Subcutaneous abdominal adipose tissue (tissue), 5 donors: ENCODE results near the gene KCNA4.

Experiments used
- H3K27ac ChIP-seq: one replicate; pipeline ENCODE4 v1.7.0; 2013; ENCODE audit warnings: low read depth, mild to moderate bottlenecking, inconsistent platforms, low read length, moderate library complexity
- H3K27me3 ChIP-seq, 5 donors: one replicate each; pipeline ENCODE4 v1.7.0; 2013; ENCODE audit warnings: low read length in 5 of 5, inconsistent platforms in 1 of 5; ENCODE audit not compliant: control insufficient read depth in 5 of 5, insufficient read depth in 4 of 5
- H3K36me3 ChIP-seq, 5 donors: one replicate each; pipeline ENCODE4 v1.7.0; 2013; ENCODE audit warnings: low read length in 5 of 5; ENCODE audit not compliant: control insufficient read depth in 5 of 5, insufficient read depth in 5 of 5
- H3K4me1 ChIP-seq, 5 donors: one replicate each; pipeline ENCODE4 v1.7.0; 2013; ENCODE audit warnings: low read length in 5 of 5, mild to moderate bottlenecking in 3 of 5, moderate library complexity in 1 of 5; ENCODE audit not compliant: control insufficient read depth in 5 of 5, insufficient read depth in 5 of 5
- H3K4me3 ChIP-seq, 5 donors: one replicate each; pipeline ENCODE4 v1.7.0; 2013; ENCODE audit warnings: low read length in 5 of 5, low read depth in 1 of 5
- H3K9ac ChIP-seq, 5 donors: one replicate each; pipeline ENCODE4 v1.7.0; 2013; ENCODE audit warnings: low read length in 5 of 5, mild to moderate bottlenecking in 4 of 5, moderate library complexity in 3 of 5
- H3K9me3 ChIP-seq, 5 donors: one replicate each; pipeline ENCODE4 v1.7.0; 2013; ENCODE audit warnings: low read length in 5 of 5; ENCODE audit not compliant: control insufficient read depth in 5 of 5
- donor health status: healthy.
- donor health status: healthy.
- donor health status: healthy.
- donor health status: healthy.
- donor health status: healthy.

Gene KCNA4

DNA sequence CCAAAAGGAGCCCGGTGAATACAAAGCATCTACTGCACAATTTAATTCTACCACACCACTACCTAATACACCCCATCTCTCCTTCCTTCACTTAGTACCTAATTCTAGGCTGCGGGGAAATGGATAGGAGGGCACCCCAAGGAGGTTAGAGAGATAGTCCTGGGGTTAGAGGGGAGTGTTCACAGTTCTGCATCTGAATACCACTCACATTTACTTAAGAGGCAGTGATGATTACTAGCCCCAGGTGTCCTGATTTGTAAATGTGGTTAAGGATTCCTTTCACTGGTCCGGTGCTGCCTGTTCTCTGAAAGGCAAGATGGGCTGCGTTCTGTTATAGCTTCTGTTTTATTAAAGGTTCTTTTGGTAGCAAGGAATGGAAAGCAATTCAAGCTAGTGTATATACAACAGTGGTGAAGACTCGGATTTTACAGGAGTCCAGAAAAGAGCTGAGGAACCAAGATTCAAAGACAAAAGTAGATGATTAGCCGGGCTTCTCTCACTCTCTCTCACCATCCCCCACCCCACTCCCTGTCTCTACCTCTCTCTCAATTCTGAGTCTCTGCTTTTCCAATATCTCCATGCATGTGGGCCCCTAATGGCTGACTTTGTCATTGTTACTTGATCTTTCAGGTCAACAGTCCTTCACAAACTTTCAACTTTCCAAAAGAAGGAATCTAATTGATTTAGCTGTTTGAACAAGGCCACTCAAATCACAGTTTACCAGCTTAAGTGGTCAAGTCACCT, 8.7 kb upstream of the KCNA4 start:
- peaks cover 0 to 3% (median 0%) of the 10 kb centered on the region in 5 donors for H3K9me3 ChIP-seq
- H3K4me3 ChIP-seq, result no peak overlapping the region
- H3K9ac ChIP-seq, result no peak overlapping the region
- H3K27me3 ChIP-seq, result no peaks in the 10 kb centered on the region
- H3K27ac ChIP-seq, result no peak overlapping the region
- H3K4me1 ChIP-seq, result no peaks in the 10 kb centered on the region
- no peaks in the 10 kb centered on the region for H3K36me3 ChIP-seq

DNA sequence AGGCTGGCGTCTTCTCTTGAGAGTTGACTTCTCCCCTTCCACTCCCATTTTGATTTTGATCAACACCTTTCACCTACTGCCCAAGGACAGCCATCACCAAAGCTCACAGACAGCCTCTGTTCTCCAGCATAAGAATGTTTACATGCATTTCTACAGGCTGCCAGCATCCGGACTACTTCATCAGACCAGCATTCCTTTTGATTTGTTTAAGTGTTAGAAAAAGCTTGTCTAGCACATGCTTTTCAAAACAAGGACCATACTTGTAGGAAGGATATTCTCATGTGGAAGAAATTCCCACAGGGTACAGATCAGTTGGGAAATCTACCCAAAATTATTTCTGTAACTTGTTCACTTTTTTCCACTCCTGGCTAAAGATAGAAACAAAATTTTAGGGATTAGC, 6.2 kb upstream of the KCNA4 start:
- no peak overlapping the region for H3K27ac ChIP-seq
- no peak overlapping the region for H3K9ac ChIP-seq

DNA sequence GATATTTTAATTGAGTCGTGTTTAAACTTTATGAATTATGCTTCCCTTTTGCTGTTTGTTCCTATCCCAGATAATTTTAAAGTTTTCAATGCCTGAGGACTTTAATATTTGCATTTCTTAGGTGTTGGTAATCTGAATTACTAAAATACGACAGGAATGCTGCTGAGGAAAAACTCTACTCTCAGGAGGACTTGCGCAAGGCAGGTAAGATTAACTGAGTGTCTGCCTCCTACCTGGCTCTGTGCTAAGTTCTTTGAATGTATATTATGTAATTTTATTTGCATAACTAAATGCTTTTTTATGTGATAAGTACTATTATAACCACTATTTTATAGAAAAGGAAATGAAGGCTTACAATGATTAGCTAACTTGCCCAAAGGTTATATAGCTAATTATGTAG, 2.7 kb upstream of the KCNA4 start:
- Histone ChIP-seq H3K9me3 (peaks cover 0 to 3% (median 0%) of the 10 kb centered on the region in 5 donors), H3K4me3 (no peak overlapping the region), H3K36me3 (no peaks in the 10 kb centered on the region), H3K27me3 (peaks cover 2 to 16% (median 7%) of the 10 kb centered on the region in 5 donors), H3K4me1 (peaks cover 0 to 26% (median 22%) of the 10 kb centered on the region in 5 donors), H3K27ac (no peak overlapping the region), H3K9ac (no peak overlapping the region)

More for the DNA sequence above, 6.2 kb upstream of the KCNA4 start:
- Histone ChIP-seq H3K9me3 (peaks cover 0 to 3% (median 0%) of the 10 kb centered on the region in 5 donors), H3K4me3 (no peak overlapping the region), H3K27me3 (peaks cover 0 to 3% (median 0%) of the 10 kb centered on the region in 5 donors), H3K36me3 (no peaks in the 10 kb centered on the region), H3K4me1 (no peaks in the 10 kb centered on the region)

DNA sequence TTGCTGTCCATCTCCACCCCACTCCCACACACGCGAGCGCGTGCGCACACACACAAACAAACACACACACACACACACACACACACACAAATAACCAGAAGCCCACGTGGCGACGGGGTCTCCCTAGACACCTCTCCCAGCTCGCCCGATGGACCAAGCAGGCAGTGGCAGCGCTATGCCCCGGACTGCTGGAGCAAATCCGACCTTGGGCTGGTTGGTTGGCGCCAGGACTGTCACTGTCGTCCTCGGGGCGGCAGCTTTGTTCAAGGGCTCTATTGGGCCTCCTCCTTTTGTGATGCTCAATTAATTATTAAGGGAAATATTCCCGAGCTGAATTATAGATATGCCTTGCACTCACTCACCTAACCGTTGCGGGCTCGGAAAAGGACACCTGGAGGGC, 1.7 kb upstream of the KCNA4 start:
- peak overlapping the region in 1 of 5 donors; percentile 6 for H3K4me3 ChIP-seq
- H3K9ac ChIP-seq, result no peak overlapping the region
- peaks cover 2 to 16% (median 7%) of the 10 kb centered on the region in 5 donors for H3K27me3 ChIP-seq
- peaks cover 0 to 3% (median 0%) of the 10 kb centered on the region in 5 donors for H3K9me3 ChIP-seq
- peaks cover 0 to 26% (median 22%) of the 10 kb centered on the region in 5 donors for H3K4me1 ChIP-seq
- no peaks in the 10 kb centered on the region for H3K36me3 ChIP-seq
- no peak overlapping the region for H3K27ac ChIP-seq

DNA sequence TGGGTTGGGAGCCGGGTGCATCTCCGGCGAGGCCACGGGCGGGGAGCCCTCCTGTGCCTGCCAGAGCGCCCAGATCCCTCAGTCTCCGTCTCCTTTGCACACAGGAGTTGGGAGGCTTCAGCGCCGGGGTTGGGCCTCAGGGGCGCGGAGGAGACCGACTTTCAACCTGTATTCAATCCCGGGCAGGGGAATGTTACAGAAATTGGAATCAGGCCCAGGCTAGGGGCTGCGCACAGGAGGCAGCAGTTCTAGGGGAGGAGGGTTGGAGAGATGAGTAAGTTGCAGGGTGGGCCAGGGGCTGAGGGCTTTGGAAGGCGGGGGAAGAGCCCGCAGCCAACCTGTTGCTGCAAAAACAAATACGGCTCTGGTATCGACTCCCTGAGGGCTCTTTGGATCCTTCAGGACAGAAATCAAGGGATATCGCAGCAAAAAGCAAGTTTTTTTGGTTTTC, 640 bp upstream of the KCNA4 start:
- peaks cover 0 to 26% (median 22%) of the 10 kb centered on the region in 5 donors for H3K4me1 ChIP-seq
- H3K27ac ChIP-seq, result no peak overlapping the region
- peak overlapping the region; percentile 37 to 82 (median 58) for H3K4me3 ChIP-seq
- peaks cover 0 to 3% (median 0%) of the 10 kb centered on the region in 5 donors for H3K9me3 ChIP-seq
- H3K27me3 ChIP-seq, result peaks cover 2 to 16% (median 7%) of the 10 kb centered on the region in 5 donors
- H3K36me3 ChIP-seq, result peaks cover 0 to 3% (median 0%) of the 10 kb centered on the region in 5 donors
- H3K9ac ChIP-seq, result no peak overlapping the region

DNA sequence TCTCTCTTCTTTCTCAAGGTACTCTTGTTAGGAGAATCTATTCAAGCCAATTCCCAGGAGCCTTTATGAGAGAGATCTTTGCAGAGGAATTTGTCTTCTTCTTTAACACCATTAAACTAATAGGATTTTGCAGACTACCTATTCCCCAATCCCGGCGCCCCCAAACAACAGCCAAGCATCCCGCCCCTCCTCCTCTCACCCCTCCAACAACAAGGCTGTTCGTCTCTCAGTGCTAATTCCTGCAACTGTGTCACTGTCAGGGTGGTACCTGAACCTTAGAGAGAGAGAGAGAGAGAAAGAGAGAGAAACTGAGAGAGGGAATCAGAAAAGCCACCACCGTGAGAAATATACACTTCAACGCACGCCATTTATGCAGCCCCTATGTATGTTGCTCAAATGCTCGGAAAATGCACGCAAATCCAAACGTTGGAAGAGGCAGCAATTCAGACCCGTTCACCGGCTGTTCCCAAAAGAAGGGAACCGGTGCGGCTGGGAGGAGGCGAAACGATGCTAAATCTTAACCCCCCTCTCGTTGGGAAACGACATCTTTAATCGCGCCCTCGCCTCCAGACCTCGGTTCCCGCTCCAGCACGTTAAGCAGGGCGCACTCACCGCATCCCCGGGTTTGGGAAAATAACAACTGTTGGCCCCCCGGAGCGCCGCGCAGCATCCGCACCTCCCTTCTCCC, 961 bp downstream of the KCNA4 start:
- peaks cover 0 to 3% (median 0%) of the 10 kb centered on the region in 5 donors for H3K36me3 ChIP-seq
- no peaks in the 10 kb centered on the region for H3K9me3 ChIP-seq
- H3K27ac ChIP-seq, result no peak overlapping the region
- H3K9ac ChIP-seq, result no peak overlapping the region
- peak overlapping the region in 4 of 5 donors; percentile 39 to 82 (median 64) for H3K4me3 ChIP-seq
- peaks cover 0 to 26% (median 22%) of the 10 kb centered on the region in 5 donors for H3K4me1 ChIP-seq
- peaks cover 2 to 16% (median 7%) of the 10 kb centered on the region in 5 donors for H3K27me3 ChIP-seq

DNA sequence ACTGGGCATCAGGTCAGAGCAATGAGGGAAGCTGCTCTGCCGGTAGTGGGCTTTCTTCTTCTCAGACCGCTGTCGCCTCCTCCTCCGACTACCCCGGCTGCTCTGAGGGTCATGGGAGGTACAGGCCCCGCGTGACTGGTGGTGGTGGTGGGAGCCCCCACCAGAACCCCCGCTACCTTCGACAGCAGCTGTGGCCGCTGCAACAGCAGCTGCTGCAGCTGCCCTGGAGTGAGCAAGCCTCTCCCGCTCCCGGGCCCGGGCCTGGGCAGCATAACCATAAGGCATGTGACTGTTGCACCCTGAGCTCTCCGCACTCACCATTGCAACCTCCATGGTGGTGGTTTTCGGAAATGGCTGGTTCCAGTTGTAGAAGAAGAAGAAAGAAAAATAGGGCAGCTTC, 4.5 kb downstream of the KCNA4 start:
- Histone ChIP-seq H3K27me3 (peaks cover 2 to 12% (median 4%) of the 10 kb centered on the region in 5 donors), H3K4me3 (no peak overlapping the region), H3K9ac (no peak overlapping the region), H3K4me1 (peaks cover 0 to 22% (median 16%) of the 10 kb centered on the region in 5 donors), H3K27ac (no peak overlapping the region), H3K9me3 (no peaks in the 10 kb centered on the region), H3K36me3 (peaks cover 0 to 3% (median 0%) of the 10 kb centered on the region in 5 donors)

DNA sequence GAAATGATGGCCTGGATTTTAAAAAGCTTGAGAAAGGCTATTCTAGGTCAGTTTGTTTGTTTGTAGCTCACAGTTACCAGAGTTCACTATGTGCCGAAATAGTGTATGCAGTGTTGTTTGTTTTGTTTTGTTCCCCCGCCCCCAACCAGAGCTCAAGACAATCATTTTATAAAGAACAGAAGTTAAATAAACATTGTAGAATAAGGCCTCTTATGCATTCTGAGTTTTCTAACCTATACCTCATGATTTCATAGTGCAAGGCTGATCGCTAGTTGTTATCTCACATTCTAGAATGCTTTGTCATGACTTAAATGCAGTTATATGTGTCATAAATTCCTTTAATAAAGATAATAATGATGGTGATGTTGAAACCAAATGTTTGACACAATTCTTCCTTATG, 7.8 kb downstream of the KCNA4 start:
- no peak overlapping the region for H3K27ac ChIP-seq
- H3K27me3 ChIP-seq, result no peaks in the 10 kb centered on the region
- H3K9ac ChIP-seq, result no peak overlapping the region
- H3K36me3 ChIP-seq, result peaks cover 0 to 3% (median 0%) of the 10 kb centered on the region in 5 donors
- no peaks in the 10 kb centered on the region for H3K4me1 ChIP-seq
- H3K4me3 ChIP-seq, result no peak overlapping the region
- H3K9me3 ChIP-seq, result no peaks in the 10 kb centered on the region

DNA sequence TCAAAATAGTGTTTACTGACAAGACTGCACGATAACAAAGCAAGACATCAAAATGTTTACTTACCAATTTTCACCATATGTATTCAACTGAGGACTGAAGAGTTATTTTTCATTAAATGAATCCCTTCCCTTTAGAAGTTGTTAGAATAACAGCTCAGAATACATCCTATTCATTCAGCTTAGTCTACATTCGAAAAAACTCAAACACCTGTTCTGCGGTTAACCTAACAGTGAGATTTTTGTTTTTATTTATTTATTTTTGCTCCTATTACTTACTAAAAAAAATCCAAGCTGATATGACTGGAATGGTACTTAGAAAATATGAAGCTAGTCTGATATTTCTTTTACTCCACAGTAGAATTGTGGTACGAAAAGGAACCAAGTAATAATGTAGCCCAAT, 10.0 kb downstream of the KCNA4 start:
- Histone ChIP-seq H3K36me3 (no peaks in the 10 kb centered on the region), H3K27ac (no peak overlapping the region), H3K9me3 (no peaks in the 10 kb centered on the region), H3K27me3 (no peaks in the 10 kb centered on the region), H3K9ac (no peak overlapping the region), H3K4me1 (peaks cover 0 to 16% (median 9%) of the 10 kb centered on the region in 5 donors), H3K4me3 (no peak overlapping the region)
